Ishikawa (cell line): Measurements from ENCODE around the gene GPNMB.

Experiments used
- MAX ChIP-seq: IDR thresholded peaks from 2 replicates; pipeline ENCODE4 v1.6.1; 2012
- REST ChIP-seq: IDR thresholded peaks from 2 replicates; pipeline ENCODE4 v1.6.1; 2012; ENCODE audit warnings: low read depth, mild to moderate bottlenecking
- TAF1 ChIP-seq: IDR thresholded peaks from 2 replicates; pipeline ENCODE4 v1.6.1; 2012; ENCODE audit warnings: low read depth, mild to moderate bottlenecking
- TCF12 ChIP-seq: IDR thresholded peaks from 2 replicates; pipeline ENCODE4 v1.6.1; 2012; ENCODE audit warnings: low read depth
- YY1 ChIP-seq: IDR thresholded peaks from 2 replicates; pipeline ENCODE4 v1.6.1; 2012; ENCODE audit warnings: low read depth

DNA sequence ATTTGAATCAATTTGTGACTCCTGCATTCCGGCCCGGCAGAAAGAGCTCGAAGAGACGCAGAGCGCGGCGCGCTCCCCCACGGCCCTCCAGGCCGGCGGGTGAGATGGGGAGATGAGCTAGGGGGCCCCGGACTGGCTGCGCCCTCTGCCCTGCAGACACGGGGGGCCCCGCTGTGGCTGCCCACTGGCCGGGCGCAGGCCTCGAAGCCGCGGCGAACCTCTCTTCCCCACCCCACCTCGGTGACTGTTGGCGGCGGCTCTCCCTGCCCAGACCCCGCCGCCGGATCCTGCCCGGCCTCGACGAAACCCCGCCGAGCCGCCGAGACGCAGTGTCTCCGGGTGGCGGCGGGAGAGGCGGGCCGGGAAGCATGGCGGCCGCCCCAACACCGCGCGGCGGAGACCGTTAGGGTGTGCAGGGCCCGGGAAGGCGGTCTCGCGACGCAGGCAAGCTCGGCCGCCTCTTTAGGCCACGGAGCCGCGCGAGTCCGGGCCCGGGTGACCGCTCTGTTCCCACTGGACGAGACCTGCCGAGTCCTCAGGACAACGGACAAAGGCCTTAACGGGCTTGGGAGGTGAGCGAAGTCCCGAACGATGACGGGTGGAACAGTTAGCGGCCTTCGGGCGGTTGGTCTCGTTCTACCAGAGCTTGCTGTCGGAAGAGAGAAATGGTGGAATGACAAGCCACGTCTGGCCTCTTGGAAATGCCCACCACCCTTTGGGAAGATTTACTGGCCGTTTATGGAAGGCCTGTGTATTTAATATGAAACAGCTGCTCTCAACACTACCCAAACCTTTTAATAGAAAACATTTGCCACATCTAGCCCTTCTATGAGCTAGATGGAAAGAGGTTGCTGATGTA is 40.4 kb upstream of the GPNMB start:
- TF ChIP-seq TAF1 = no peak
- TF ChIP-seq MAX = no peak
- no peak for TF ChIP-seq YY1
- TF ChIP-seq TCF12 = no peak
- TF ChIP-seq REST = no peak
